Activated naive CD4-positive, alpha-beta T cell treated with anti-CD3 and anti-CD28 coated beads, Interleukin-2, amount 10 ng/mL, durations not matched to agents 5 hours and 36 hours (primary cell): ENCODE measurements around the gene CT47A7. TPM values are rescaled to one million over a fixed set of nuclear protein-coding genes. Genes with fewer than 3 reads are reported as not detected.

Experiments
- total RNA-seq, 2 experiments: library from RNA; stranded (reverse); gene quantifications; one replicate each; pipeline ENCODE4 v1.2.3, GENCODE V29; 2021

CT47A7 gene
- not detected for total RNA-seq

DNA sequence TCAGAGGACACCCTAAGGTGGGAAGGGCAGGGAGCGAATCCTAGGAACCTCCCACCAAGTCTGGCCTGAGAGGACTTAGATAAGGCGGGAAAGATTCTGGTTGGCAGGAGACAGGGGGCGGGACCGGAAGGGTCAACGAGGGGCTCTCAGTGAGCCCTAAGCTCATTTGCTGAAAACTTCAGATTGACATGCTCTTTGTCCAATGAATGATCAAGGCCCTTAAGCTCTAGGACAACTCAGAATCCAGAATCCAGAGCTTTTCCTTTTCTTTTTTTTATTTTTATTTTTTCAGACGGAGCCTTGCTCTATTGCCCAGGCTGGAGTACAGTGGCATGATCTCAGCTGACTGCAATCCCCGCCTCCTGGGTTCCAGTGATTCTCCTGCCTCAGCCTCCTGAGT, at the start of gene CT47A7:
Gene CT47A7 (minus strand): TSS at position 101 of the 400 bp plus-strand sequence. CDS start 255 bp downstream, outside the sequence.

DNA sequence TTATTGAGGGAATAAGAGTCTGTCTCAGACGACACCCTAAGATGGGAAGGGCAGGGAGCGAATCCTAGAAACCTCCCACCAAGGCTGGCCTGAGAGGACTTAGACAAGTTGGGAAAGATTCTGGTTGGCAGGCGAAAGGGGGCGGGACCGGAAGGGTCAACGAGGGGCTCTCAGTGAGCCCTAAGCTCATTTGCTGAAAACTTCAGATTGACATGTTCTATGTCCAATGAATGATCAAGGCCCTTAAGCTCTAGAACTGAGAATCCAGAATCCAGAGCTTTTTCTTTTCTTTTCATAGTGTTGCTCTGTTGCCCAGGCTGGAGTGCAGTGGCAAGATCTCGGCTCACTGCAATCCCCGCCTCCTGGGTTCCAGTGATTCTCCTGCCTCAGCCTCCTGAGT, 29.3 kb upstream of the CT47A7 start, which contains the start of gene CT47A1:
Gene CT47A1 (minus strand): TSS at position 101 of the 400 bp plus-strand sequence. CDS start 231 bp downstream, outside the sequence.

Other genes starting within 250 kb of the CT47A7 start
- not detected for gene CT47B1, start 80.7 kb downstream of the CT47A7 start, total RNA-seq
- not detected for gene CT47A11, start 19.4 kb downstream of the CT47A7 start, total RNA-seq
- not detected for gene CT47A10, start 14.6 kb downstream of the CT47A7 start, total RNA-seq
- gene CT47A9, start 9.7 kb downstream of the CT47A7 start, total RNA-seq = not detected
- gene CT47A8, start 4.9 kb downstream of the CT47A7 start, total RNA-seq = not detected
- not detected for gene CT47A6, start 4.9 kb upstream of the CT47A7 start, total RNA-seq
- gene CT47A5, start 9.7 kb upstream of the CT47A7 start, total RNA-seq = not detected
- gene CT47A4, start 14.6 kb upstream of the CT47A7 start, total RNA-seq = not detected
- gene CT47A3, start 19.5 kb upstream of the CT47A7 start, total RNA-seq = not detected
- gene CT47A2, start 24.3 kb upstream of the CT47A7 start, total RNA-seq = not detected
- gene CT47A1, start 29.2 kb upstream of the CT47A7 start, total RNA-seq = not detected
- gene GLUD2, start 91.0 kb upstream of the CT47A7 start, total RNA-seq = under 1 TPM; 0.29 to 0.40 TPM